ENCODE measurements around the gene MYD88. TPM values are rescaled to one million over a fixed set of nuclear protein-coding genes. Genes with fewer than 3 reads are reported as not detected.

Gene MYD88
- total RNA-seq, 1 donor from 2014 or later = 70.2 TPM

GRCh38 chr3:38149708-38150107 is 11.2 kb downstream of the MYD88 start:
- H3K9me3 ChIP-seq = no peaks in the 10 kb centered on the region
- H3K27ac ChIP-seq = peak overlapping the region; percentile 37
- no peak for TF ChIP-seq CTCF (IDR thresholded peaks at IDR 0.05)
- peaks cover 18% of the 10 kb centered on the region for H3K4me1 ChIP-seq
- H3K4me3 ChIP-seq = no peak overlapping the region
- no peaks in the 10 kb centered on the region for H3K27me3 ChIP-seq
- peak; percentile 16 for ATAC-seq
- intact Hi-C loops (cut with DNase I) = no loop called here
- H3K36me3 ChIP-seq = no peaks in the 10 kb centered on the region
- no peak for DNase-seq

- peak; percentile 7 for TF ChIP-seq CTCF (IDR thresholded peaks at IDR 0.05)
- H3K27ac ChIP-seq = peak overlapping the region; percentile 65
- no peaks in the 10 kb centered on the region for H3K36me3 ChIP-seq
- H3K4me1 ChIP-seq = peaks cover 21% of the 10 kb centered on the region
- no peaks in the 10 kb centered on the region for H3K27me3 ChIP-seq
- no peak overlapping the region for H3K4me3 ChIP-seq
- ATAC-seq (no peak), DNase-seq (no peak)
- intact Hi-C loops (cut with DNase I) = no loop called here
- H3K9me3 ChIP-seq = no peaks in the 10 kb centered on the region
Measured at GRCh38 chr3:38150780-38151528, 12.5 kb downstream of the MYD88 start.

- no peak for TF ChIP-seq CTCF (IDR thresholded peaks at IDR 0.05)
- Histone ChIP-seq H3K36me3 (no peaks in the 10 kb centered on the region), H3K4me3 (no peak overlapping the region), H3K4me1 (peaks cover 21% of the 10 kb centered on the region), H3K9me3 (no peaks in the 10 kb centered on the region), H3K27me3 (no peaks in the 10 kb centered on the region), H3K27ac (peak overlapping the region; percentile 65)
- DNase-seq (no peak), ATAC-seq (peak; percentile 57)
- intact Hi-C loops (cut with DNase I) = no loop called here
Measured at GRCh38 chr3:38151667-38152265, 13.3 kb downstream of the MYD88 start.

GRCh38 chr3:38152609-38153008 is 14.1 kb downstream of the MYD88 start:
- no peak for TF ChIP-seq CTCF (IDR thresholded peaks at IDR 0.05)
- intact Hi-C loops (cut with DNase I) = no loop called here
- Histone ChIP-seq H3K36me3 (no peaks in the 10 kb centered on the region), H3K4me1 (peaks cover 21% of the 10 kb centered on the region), H3K9me3 (no peaks in the 10 kb centered on the region), H3K4me3 (no peak overlapping the region), H3K27me3 (no peaks in the 10 kb centered on the region), H3K27ac (no peak overlapping the region)
- ATAC-seq = peak; percentile 72
- no peak for DNase-seq

- Histone ChIP-seq H3K9me3 (no peaks in the 10 kb centered on the region), H3K4me1 (peaks cover 21% of the 10 kb centered on the region), H3K4me3 (no peak overlapping the region), H3K27ac (peak overlapping the region; percentile 17), H3K27me3 (no peaks in the 10 kb centered on the region), H3K36me3 (no peaks in the 10 kb centered on the region)
- DNase-seq (no peak), ATAC-seq (no peak)
- intact Hi-C loops (cut with DNase I) = no loop called here
- no peak for TF ChIP-seq CTCF (IDR thresholded peaks at IDR 0.05)
Measured at GRCh38 chr3:38153221-38153620, 14.8 kb downstream of the MYD88 start.

All from upper lobe of right lung (tissue), 1 donor.